ENCODE measurements around the gene PRDX1.

DNA sequence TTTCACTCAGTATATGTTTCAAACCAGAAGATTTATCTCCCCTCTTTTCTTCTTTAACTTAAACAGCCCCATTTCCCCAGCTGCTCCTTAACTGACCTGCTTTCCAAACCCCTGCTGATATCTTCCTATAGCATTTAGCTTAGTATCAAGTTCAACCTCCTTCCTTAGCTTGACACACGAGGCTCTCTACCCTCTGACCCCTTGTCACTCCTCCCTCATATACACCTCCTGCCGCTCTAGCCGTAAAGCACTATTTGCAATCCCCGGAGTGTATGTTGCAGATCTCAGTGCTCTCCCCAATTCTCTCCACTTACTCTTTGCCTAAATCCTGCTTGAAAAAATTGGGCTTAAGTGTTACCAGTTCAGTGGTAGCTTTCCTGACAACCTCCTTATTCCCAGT is 15.2 kb upstream of the PRDX1 start:
- TF ChIP-seq, protein P1, sequence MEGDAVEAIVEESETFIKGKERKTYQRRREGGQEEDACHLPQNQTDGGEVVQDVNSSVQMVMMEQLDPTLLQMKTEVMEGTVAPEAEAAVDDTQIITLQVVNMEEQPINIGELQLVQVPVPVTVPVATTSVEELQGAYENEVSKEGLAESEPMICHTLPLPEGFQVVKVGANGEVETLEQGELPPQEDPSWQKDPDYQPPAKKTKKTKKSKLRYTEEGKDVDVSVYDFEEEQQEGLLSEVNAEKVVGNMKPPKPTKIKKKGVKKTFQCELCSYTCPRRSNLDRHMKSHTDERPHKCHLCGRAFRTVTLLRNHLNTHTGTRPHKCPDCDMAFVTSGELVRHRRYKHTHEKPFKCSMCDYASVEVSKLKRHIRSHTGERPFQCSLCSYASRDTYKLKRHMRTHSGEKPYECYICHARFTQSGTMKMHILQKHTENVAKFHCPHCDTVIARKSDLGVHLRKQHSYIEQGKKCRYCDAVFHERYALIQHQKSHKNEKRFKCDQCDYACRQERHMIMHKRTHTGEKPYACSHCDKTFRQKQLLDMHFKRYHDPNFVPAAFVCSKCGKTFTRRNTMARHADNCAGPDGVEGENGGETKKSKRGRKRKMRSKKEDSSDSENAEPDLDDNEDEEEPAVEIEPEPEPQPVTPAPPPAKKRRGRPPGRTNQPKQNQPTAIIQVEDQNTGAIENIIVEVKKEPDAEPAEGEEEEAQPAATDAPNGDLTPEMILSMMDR (IDR thresholded peaks at IDR 0.05) = no peak
- TF ChIP-seq, protein P2, sequence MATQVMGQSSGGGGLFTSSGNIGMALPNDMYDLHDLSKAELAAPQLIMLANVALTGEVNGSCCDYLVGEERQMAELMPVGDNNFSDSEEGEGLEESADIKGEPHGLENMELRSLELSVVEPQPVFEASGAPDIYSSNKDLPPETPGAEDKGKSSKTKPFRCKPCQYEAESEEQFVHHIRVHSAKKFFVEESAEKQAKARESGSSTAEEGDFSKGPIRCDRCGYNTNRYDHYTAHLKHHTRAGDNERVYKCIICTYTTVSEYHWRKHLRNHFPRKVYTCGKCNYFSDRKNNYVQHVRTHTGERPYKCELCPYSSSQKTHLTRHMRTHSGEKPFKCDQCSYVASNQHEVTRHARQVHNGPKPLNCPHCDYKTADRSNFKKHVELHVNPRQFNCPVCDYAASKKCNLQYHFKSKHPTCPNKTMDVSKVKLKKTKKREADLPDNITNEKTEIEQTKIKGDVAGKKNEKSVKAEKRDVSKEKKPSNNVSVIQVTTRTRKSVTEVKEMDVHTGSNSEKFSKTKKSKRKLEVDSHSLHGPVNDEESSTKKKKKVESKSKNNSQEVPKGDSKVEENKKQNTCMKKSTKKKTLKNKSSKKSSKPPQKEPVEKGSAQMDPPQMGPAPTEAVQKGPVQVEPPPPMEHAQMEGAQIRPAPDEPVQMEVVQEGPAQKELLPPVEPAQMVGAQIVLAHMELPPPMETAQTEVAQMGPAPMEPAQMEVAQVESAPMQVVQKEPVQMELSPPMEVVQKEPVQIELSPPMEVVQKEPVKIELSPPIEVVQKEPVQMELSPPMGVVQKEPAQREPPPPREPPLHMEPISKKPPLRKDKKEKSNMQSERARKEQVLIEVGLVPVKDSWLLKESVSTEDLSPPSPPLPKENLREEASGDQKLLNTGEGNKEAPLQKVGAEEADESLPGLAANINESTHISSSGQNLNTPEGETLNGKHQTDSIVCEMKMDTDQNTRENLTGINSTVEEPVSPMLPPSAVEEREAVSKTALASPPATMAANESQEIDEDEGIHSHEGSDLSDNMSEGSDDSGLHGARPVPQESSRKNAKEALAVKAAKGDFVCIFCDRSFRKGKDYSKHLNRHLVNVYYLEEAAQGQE (IDR thresholded peaks at IDR 0.05) = no peak
- no peak for TF ChIP-seq POLR2A (IDR thresholded peaks at IDR 0.05; ENCODE audit: low read length)
- no peak for TF ChIP-seq FOXS1 (CRISPR knock-in tag; IDR thresholded peaks at IDR 0.05)

All from A549 (cell line).